ENCODE measurements around the gene CDKAL1.

DNA sequence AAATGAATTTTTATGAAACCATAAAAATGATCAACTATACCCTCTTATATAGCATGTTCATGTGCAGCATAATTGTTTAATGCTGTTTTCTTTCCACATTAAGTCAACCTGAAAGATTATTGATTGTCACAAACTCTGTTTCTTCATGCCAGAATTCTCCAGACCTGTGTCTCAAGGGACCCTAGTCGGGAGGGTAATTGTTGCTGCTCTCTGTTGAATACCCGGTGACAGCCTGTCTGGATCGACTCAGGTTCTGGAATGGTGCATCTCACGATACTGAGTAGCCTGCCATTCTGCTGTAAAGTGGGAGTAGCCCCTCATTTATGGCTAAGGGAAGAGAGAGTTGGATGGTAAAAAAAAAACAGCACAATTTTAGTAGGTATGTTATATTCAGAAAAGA lies 609.4 kb downstream of the CDKAL1 start:
- TF ChIP-seq FOXM1 (IDR thresholded peaks at IDR 0.05; ENCODE audit: borderline replicate concordance) (no peak), ELF4 (IDR thresholded peaks at IDR 0.05) (no peak), ZNF384 (IDR thresholded peaks at IDR 0.05) (no peak), NFRKB (IDR thresholded peaks at IDR 0.05) (no peak), TARDBP (IDR thresholded peaks at IDR 0.05) (no peak), FOXK2 (IDR thresholded peaks at IDR 0.05) (no peak), L3MBTL2 (conservative IDR thresholded peaks at IDR 0.05) (no peak), SP1 (IDR thresholded peaks at IDR 0.05) (no peak), ARNT (IDR thresholded peaks at IDR 0.05) (no peak)
